IMR-90 (cell line): ENCODE data around the gene C19orf47.

Source experiments
- CEBPB ChIP-seq: IDR thresholded peaks from 2 replicates; pipeline ENCODE4 v1.6.1; 2012; ENCODE audit warnings: low read depth, low read length, improper control_type of control experiment
- CHD1 ChIP-seq: IDR thresholded peaks from 2 replicates; pipeline ENCODE4 v1.6.1; 2012; ENCODE audit warnings: low read depth, low read length, improper control_type of control experiment
- CTCF ChIP-seq: conservative IDR thresholded peaks from 2 replicates; pipeline ENCODE4 v1.5.1; 2012; ENCODE audit warnings: mild to moderate bottlenecking, low read depth, low read length, improper control_type of control experiment
- FOS ChIP-seq: fragments of 150-350 bp; IDR thresholded peaks from 2 replicates; pipeline ENCODE4 v1.6.1; 2016; ENCODE audit warnings: low read depth, low read length
- MXI1 ChIP-seq: IDR thresholded peaks from 2 replicates; pipeline ENCODE4 v1.6.1; 2012; ENCODE audit warnings: low read depth, mild to moderate bottlenecking, low read length, moderate library complexity, borderline replicate concordance
- POLR2A ChIP-seq: IDR thresholded peaks from 2 replicates; pipeline ENCODE4 v1.6.1; 2012; ENCODE audit warnings: mild to moderate bottlenecking, low read depth, low read length

- TF ChIP-seq CTCF, result no peak
- TF ChIP-seq POLR2A, result no peak
- TF ChIP-seq CEBPB, result no peak
- no peak for TF ChIP-seq FOS
- TF ChIP-seq MXI1, result no peak
- TF ChIP-seq CHD1, result no peak
These were observed 43.9 kb downstream of the C19orf47 start for GRCh38 chr19:40304306-40304705.
